NCI-H146 (cell line): ENCODE results near the gene ZC3H12A.

Experiments
- DNase-seq: peaks from one replicate; lab custom pipeline; 2025; lab: John Stamatoyannopoulos, UW

ZC3H12A gene

GRCh38 chr1:37474046-37474696 lies at the start of gene ZC3H12A:
ZC3H12A (plus strand) TSS chr1:37474580; CDS start chr1:37475497, 917 bp downstream.
- DNase-seq, result peak; percentile 76

- no peak for DNase-seq
These were observed 49.2 kb upstream of the ZC3H12A start for GRCh38 chr1:37425221-37425620.

GRCh38 chr1:37429029-37429428 lies 45.4 kb upstream of the ZC3H12A start:
- DNase-seq, result no peak

- no peak for DNase-seq
These were observed 44.0 kb upstream of the ZC3H12A start for GRCh38 chr1:37430103-37430985.

GRCh38 chr1:37432716-37433115 lies 41.7 kb upstream of the ZC3H12A start:
- DNase-seq, result no peak

GRCh38 chr1:37433171-37433570 lies 41.2 kb upstream of the ZC3H12A start:
- no peak for DNase-seq

- peak; percentile 43 for DNase-seq
These were observed 39.8 kb upstream of the ZC3H12A start for GRCh38 chr1:37434292-37435225.

- peak; percentile 59 for DNase-seq
These were observed 37.3 kb upstream of the ZC3H12A start for GRCh38 chr1:37437087-37437486.

GRCh38 chr1:37438037-37438868 lies 36.1 kb upstream of the ZC3H12A start:
- no peak for DNase-seq

GRCh38 chr1:37438869-37439343 lies 35.5 kb upstream of the ZC3H12A start:
- DNase-seq, result peak; percentile 81

GRCh38 chr1:37439349-37439995 lies 34.9 kb upstream of the ZC3H12A start:
- DNase-seq, result peak; percentile 3

GRCh38 chr1:37441490-37441889 lies 32.9 kb upstream of the ZC3H12A start:
- no peak for DNase-seq

GRCh38 chr1:37442139-37442538 lies 32.2 kb upstream of the ZC3H12A start:
- no peak for DNase-seq

GRCh38 chr1:37442644-37443043 lies 31.7 kb upstream of the ZC3H12A start:
- no peak for DNase-seq

GRCh38 chr1:37446874-37447273 lies 27.5 kb upstream of the ZC3H12A start:
- no peak for DNase-seq

GRCh38 chr1:37448185-37448584 lies 26.2 kb upstream of the ZC3H12A start:
- no peak for DNase-seq

GRCh38 chr1:37448691-37449417 lies 25.5 kb upstream of the ZC3H12A start:
- DNase-seq, result no peak

GRCh38 chr1:37449936-37450335 lies 24.4 kb upstream of the ZC3H12A start:
- no peak for DNase-seq

GRCh38 chr1:37452416-37452815 lies 22.0 kb upstream of the ZC3H12A start:
- DNase-seq, result no peak

GRCh38 chr1:37453647-37454046 lies 20.7 kb upstream of the ZC3H12A start:
- no peak for DNase-seq
